Dendritic cell treated with granulocyte-macrophage colony-stimulating factor and Interleukin-4, amounts not matched to agents 40 ng/mL and 50 ng/mL, for 4 days (primary cell): ENCODE results near the gene MYMK.

Source experiments
- H3K27ac Mint-ChIP-seq: one replicate; pipeline ENCODE4 v1.8.0; 2022; ENCODE audit warnings: mild to moderate bottlenecking, mixed read lengths
- H3K27me3 Mint-ChIP-seq: one replicate; pipeline ENCODE4 v1.8.0; 2022; ENCODE audit warnings: mild to moderate bottlenecking, mixed read lengths
- H3K36me3 Mint-ChIP-seq: one replicate; pipeline ENCODE4 v1.8.0; 2022; ENCODE audit warnings: low read depth, mixed read lengths
- H3K4me1 Mint-ChIP-seq: one replicate; pipeline ENCODE4 v1.8.0; 2022; ENCODE audit warnings: low read depth, mixed read lengths
- H3K4me3 Mint-ChIP-seq: one replicate; pipeline ENCODE4 v1.8.0; 2022; ENCODE audit warnings: mild to moderate bottlenecking, moderate library complexity, mixed read lengths
- H3K9me3 Mint-ChIP-seq: one replicate; pipeline ENCODE4 v1.8.0; 2022; ENCODE audit warnings: mixed read lengths
- intact Hi-C: fragments of 100-400 bp; cut with micrococcal nuclease; formaldehyde crosslinking; loops from one replicate; pipeline ENCODE4 v1.15.0; 2022

Gene MYMK

GRCh38 chr9:133476036-133476931, 48.5 kb downstream of the MYMK start:
- peaks cover 65% of the 10 kb centered on the region for H3K36me3 Mint-ChIP-seq
- peaks cover 14% of the 10 kb centered on the region for H3K27me3 Mint-ChIP-seq
- peak overlapping the region; percentile 86 for H3K4me3 Mint-ChIP-seq
- no peaks in the 10 kb centered on the region for H3K9me3 Mint-ChIP-seq
- H3K4me1 Mint-ChIP-seq = peaks cover 77% of the 10 kb centered on the region
- peak overlapping the region; percentile 79 for H3K27ac Mint-ChIP-seq
- intact Hi-C loops = loop anchor here (5.0 kb wide), 1 partner anchor 119 kb away; the partner anchor contains the start of genes SURF1 and SURF2

DNA sequence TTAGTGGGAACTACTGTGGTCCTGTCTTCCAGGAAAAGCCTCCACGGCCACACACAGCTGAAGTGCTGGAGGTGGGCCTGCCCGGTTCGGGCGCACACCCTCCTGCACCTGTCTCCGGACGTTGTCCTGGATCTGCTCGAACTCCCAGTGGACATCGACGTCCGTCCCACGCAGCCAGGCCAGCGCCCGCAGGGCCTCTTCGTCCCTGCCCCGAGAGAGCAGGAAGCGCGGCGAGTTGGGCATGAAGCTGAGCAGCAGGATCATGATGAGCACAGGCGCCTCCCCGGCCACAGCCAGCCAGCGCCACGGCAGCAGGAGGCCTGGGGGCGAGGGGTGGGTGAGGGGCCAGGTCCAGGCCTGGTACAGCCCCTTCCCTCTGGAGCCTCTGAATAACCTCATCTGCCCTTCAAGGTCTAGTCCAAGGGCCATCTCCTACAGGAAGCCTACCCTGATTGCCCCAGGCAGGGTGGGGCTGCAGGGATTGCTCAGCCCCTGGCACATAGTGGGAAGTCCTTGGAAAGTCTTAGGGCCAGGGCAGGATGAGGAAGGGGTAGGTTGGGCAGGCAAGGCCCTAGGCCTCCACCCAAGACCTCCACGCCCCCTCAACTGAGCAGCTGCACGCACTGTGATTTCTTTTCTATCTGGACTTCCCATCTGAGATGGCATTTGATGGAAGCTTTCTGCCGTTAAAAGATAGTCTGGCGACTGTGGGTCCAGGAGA, 49.3 kb downstream of the MYMK start:
- Mint-ChIP-seq H3K4me1 (peaks cover 85% of the 10 kb centered on the region), H3K4me3 (peak overlapping the region; percentile 86), H3K9me3 (no peaks in the 10 kb centered on the region), H3K36me3 (peaks cover 71% of the 10 kb centered on the region), H3K27ac (peak overlapping the region; percentile 79), H3K27me3 (peaks cover 7% of the 10 kb centered on the region)
- intact Hi-C loops = loop anchor here (5.0 kb wide), 1 partner anchor 118 kb away; the partner anchor contains the start of genes SURF1 and SURF2

DNA sequence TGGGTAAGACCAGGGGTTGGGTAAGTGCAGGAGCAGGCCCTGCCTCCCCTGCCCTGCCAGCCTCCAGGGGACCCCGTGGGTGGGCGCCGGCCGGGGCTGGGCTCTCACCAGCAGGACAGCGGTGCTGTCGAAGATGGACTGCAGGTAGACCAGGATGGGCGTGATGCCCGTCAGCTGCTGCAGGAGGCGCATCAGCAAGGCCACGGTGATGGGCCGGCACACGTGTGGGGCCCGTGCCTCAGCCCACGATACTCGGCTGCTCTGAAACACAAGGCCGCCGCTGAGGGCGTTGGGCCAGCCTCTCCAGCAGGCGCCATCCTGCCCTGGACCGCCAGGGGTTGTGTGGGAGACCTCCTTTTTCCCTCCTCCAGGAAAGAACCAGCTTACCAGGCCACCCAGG, 49.9 kb downstream of the MYMK start:
- no peak overlapping the region for H3K27ac Mint-ChIP-seq
- H3K27me3 Mint-ChIP-seq = peaks cover 4% of the 10 kb centered on the region
- H3K4me1 Mint-ChIP-seq = peaks cover 88% of the 10 kb centered on the region
- no peak overlapping the region for H3K4me3 Mint-ChIP-seq
- H3K9me3 Mint-ChIP-seq = no peaks in the 10 kb centered on the region
- intact Hi-C loops = loop anchor here (5.0 kb wide), 1 partner anchor 118 kb away; the partner anchor contains the start of genes SURF1 and SURF2
- peaks cover 71% of the 10 kb centered on the region for H3K36me3 Mint-ChIP-seq

GRCh38 chr9:133474215-133474614, 50.5 kb downstream of the MYMK start:
- H3K27me3 Mint-ChIP-seq = no peaks in the 10 kb centered on the region
- peaks cover 71% of the 10 kb centered on the region for H3K36me3 Mint-ChIP-seq

DNA sequence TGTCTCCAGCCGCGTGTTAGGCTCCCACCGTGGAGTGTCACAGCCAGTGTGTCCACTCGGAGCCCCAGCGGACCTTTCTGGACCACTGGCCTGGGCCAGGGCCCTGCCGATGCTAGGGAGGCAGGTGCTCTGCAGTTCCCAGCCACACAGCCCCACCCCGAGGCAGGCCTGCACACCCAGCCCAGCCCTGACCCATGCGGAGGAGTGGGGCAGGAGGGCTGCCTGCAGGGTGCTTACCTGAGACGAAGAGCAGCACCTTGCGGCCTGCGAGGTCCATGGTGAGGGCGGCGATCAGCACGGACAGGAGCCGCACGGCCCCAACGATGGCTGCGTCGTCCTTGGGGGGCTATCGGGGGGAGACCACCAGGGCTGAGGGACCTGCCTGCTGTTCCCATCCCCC, 51.0 kb downstream of the MYMK start:
- no peaks in the 10 kb centered on the region for H3K27me3 Mint-ChIP-seq
- intact Hi-C loops = no loop called here
- no peak overlapping the region for H3K27ac Mint-ChIP-seq
- peaks cover 71% of the 10 kb centered on the region for H3K36me3 Mint-ChIP-seq
- no peak overlapping the region for H3K4me3 Mint-ChIP-seq
- no peaks in the 10 kb centered on the region for H3K9me3 Mint-ChIP-seq
- peaks cover 87% of the 10 kb centered on the region for H3K4me1 Mint-ChIP-seq

More at GRCh38 chr9:133474215-133474614, 50.5 kb downstream of the MYMK start:
- intact Hi-C loops = no loop called here
- Mint-ChIP-seq H3K27ac (no peak overlapping the region), H3K9me3 (no peaks in the 10 kb centered on the region), H3K4me1 (peaks cover 88% of the 10 kb centered on the region), H3K4me3 (no peak overlapping the region)

GRCh38 chr9:133472753-133473378, 51.9 kb downstream of the MYMK start:
- Mint-ChIP-seq H3K4me1 (peaks cover 84% of the 10 kb centered on the region), H3K27me3 (no peaks in the 10 kb centered on the region), H3K36me3 (peaks cover 68% of the 10 kb centered on the region), H3K4me3 (peak overlapping the region; percentile 32), H3K9me3 (no peaks in the 10 kb centered on the region), H3K27ac (peak overlapping the region; percentile 58)
- intact Hi-C loops = no loop called here

DNA sequence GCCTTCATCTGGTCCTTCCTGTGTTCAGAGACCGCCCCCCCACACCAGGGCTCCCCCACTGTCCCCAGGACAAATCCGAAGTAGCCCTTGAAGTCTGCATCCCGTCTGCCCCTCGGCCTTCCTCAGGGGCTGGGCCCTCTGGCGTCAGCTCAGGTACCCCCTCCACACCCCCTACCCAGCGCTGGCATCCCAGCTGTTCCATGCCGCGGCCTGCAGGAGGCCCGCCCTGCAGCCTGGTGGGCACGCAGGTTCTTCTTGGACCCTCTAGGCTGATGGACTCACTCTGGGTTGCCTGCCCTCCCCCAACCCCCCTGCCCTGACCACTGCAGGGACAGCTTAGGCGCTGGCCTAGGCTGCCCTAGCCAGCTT, 52.5 kb downstream of the MYMK start:
- H3K4me3 Mint-ChIP-seq = peak overlapping the region; percentile 32
- H3K27me3 Mint-ChIP-seq = no peaks in the 10 kb centered on the region
- no peaks in the 10 kb centered on the region for H3K9me3 Mint-ChIP-seq
- peak overlapping the region; percentile 71 for H3K27ac Mint-ChIP-seq
- intact Hi-C loops = no loop called here
- peaks cover 64% of the 10 kb centered on the region for H3K36me3 Mint-ChIP-seq
- peaks cover 79% of the 10 kb centered on the region for H3K4me1 Mint-ChIP-seq

DNA sequence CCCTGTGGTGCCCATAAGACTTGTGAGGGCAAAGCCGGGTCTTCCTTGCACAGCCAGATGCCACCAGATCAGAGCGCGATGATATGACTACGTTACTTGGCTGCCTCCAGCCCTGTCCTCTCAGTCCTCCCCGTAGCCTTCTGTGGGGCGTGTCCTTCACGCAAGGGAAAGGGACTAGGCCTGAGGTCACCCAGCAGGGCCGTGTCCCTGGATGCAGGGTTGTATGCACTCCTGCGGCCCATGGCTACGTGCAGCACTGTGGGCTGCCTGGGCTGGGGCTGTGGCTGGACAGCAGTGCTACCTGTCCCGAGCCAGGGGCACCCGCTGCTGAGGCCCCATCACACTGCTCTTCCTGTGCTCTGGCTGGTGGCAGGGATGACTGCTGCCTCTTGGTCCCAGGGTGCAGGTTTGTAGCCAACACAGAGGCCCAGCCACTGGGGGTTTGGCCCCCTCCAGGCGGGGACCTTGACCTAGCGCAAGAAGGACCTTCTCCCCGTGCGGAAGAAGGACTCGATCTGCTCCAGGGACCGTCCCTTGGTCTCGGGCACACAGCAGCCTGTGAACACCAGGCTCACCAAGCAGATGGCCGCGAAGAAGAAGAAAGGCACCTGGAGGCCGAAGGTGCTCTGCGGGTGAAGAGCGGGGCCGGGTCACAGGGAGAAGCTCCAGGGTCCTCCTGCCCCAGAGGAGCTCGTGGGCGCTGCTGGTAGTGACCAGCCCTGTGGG, 53.0 kb downstream of the MYMK start:
- H3K4me3 Mint-ChIP-seq = peak overlapping the region; percentile 17
- no peaks in the 10 kb centered on the region for H3K9me3 Mint-ChIP-seq
- intact Hi-C loops = no loop called here
- H3K27ac Mint-ChIP-seq = peak overlapping the region; percentile 71
- peaks cover 60% of the 10 kb centered on the region for H3K36me3 Mint-ChIP-seq
- H3K27me3 Mint-ChIP-seq = no peaks in the 10 kb centered on the region
- H3K4me1 Mint-ChIP-seq = peaks cover 73% of the 10 kb centered on the region

DNA sequence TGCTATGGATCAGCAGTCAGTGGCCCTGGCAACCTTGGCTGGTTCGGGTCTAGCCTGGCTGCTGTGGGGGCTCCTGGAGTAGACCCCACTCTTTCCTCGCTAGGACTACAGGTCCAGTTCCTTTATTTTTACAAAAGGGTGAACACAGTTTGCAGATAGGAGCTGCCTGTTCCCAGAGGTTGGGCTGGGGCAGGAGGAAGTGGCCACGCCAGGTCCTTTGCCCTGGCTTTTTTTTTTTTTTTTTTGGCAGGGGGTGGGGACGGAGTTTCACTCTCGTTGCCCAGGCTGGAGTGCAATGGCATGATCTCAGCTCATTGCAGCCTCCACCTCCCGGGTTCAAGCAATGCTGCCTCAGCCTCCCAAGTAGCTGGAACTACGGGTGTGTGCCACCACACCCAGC, 53.8 kb downstream of the MYMK start:
- H3K9me3 Mint-ChIP-seq = no peaks in the 10 kb centered on the region
- intact Hi-C loops = no loop called here

GRCh38 chr9:133470427-133470924, 54.3 kb downstream of the MYMK start:
- Mint-ChIP-seq H3K27ac (peak overlapping the region; percentile 71), H3K36me3 (peaks cover 48% of the 10 kb centered on the region), H3K4me1 (peaks cover 63% of the 10 kb centered on the region), H3K4me3 (no peak overlapping the region), H3K9me3 (no peaks in the 10 kb centered on the region), H3K27me3 (no peaks in the 10 kb centered on the region)
- intact Hi-C loops = no loop called here

More for the DNA sequence above, 53.8 kb downstream of the MYMK start:
- peaks cover 66% of the 10 kb centered on the region for H3K4me1 Mint-ChIP-seq
- H3K36me3 Mint-ChIP-seq = peaks cover 53% of the 10 kb centered on the region
- no peaks in the 10 kb centered on the region for H3K27me3 Mint-ChIP-seq
- H3K4me3 Mint-ChIP-seq = no peak overlapping the region
- H3K27ac Mint-ChIP-seq = peak overlapping the region; percentile 71

GRCh38 chr9:133468777-133469421, 55.9 kb downstream of the MYMK start:
- H3K9me3 Mint-ChIP-seq = no peaks in the 10 kb centered on the region
- intact Hi-C loops = no loop called here
- H3K27me3 Mint-ChIP-seq = peaks cover 6% of the 10 kb centered on the region
- peaks cover 62% of the 10 kb centered on the region for H3K4me1 Mint-ChIP-seq
- peaks cover 32% of the 10 kb centered on the region for H3K36me3 Mint-ChIP-seq
- no peak overlapping the region for H3K4me3 Mint-ChIP-seq
- no peak overlapping the region for H3K27ac Mint-ChIP-seq

DNA sequence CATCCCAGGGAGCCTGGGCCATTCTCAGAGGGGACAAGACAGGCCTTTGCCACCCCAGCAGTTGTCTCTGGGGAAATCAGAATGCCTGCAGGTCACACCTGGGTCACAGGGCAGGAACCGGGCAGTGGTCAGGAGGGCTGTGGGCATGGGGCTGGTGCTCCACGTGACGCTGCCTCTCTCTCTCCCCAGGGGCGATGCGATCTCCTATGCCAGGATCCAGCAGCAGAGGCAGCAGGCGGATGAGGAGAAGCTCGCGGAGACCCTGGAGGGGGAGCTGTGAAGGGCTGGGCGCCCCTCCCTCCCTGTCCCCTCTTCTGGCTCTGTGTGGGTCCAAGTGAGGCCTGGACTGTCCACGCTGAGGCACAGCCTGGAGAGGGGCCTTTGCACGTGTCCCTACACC, 56.4 kb downstream of the MYMK start:
- peaks cover 8% of the 10 kb centered on the region for H3K27me3 Mint-ChIP-seq
- no peak overlapping the region for H3K27ac Mint-ChIP-seq
- no peak overlapping the region for H3K4me3 Mint-ChIP-seq
- H3K4me1 Mint-ChIP-seq = peaks cover 61% of the 10 kb centered on the region
- intact Hi-C loops = no loop called here
- no peaks in the 10 kb centered on the region for H3K9me3 Mint-ChIP-seq
- H3K36me3 Mint-ChIP-seq = peaks cover 27% of the 10 kb centered on the region

DNA sequence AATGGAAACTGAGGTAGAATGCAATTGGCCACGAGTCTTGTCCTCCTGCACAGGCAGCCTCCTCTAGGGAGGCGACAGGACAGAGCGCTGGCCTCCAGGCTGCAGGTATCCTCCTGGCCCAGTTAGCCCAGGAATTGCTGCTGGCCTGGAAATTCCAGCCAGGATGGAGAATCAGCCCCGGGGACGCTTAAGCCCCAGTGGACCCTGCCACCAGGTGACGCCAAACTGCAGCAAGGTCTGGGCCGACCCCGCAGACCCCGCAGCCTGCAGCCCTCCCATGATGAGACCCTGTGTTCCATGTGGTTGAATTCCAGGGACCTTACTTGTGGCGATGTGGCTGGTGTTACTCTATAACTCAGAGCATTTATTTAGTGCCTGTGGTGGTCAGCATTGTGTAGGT, 57.7 kb downstream of the MYMK start:
- intact Hi-C loops = no loop called here
- Mint-ChIP-seq H3K4me3 (no peak overlapping the region), H3K36me3 (peaks cover 14% of the 10 kb centered on the region), H3K9me3 (no peaks in the 10 kb centered on the region), H3K27me3 (peaks cover 18% of the 10 kb centered on the region), H3K4me1 (peaks cover 56% of the 10 kb centered on the region), H3K27ac (no peak overlapping the region)
